ENCODE data around the gene SEPTIN12.

Gene SEPTIN12

DNA sequence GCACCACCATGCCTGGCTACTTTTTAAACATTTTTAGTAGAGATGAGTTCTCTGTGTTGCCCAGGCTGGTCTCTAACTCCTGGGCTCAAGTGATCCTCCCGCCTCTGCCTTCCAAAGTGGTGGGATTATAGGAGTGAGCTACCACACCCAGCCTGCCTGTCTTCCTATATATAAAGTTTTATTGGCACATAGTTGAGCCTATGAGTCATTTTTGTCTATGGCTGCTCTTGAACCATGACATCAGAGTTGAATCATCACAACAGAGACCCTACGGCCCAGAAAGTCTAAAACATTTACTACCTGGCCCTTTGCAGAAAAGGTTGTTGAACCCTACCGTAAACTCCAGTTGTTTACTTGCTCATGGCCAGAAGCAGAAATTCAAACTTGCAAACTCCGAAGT, 7.9 kb downstream of the SEPTIN12 start:
- Histone ChIP-seq H3K27me3 (ENCODE audit: low read depth, low read length) (no peaks in the 10 kb centered on the region), H3K4me3 (ENCODE audit: low read depth in 1 of 2, low read length in 2 of 2) (no peak overlapping the region), H3K36me3 (ENCODE audit: control insufficient read depth in 1 of 2, insufficient read depth in 2 of 2, low read length in 2 of 2) (no peaks in the 10 kb centered on the region), H3K27ac (ENCODE audit: low read length) (no peak overlapping the region), H3K9me3 (ENCODE audit: control insufficient read depth in 1 of 2, low read length in 2 of 2) (no peaks in the 10 kb centered on the region), H3K4me1 (ENCODE audit: control insufficient read depth in 1 of 2, insufficient read depth in 2 of 2, low read length in 2 of 2) (no peaks in the 10 kb centered on the region)

DNA sequence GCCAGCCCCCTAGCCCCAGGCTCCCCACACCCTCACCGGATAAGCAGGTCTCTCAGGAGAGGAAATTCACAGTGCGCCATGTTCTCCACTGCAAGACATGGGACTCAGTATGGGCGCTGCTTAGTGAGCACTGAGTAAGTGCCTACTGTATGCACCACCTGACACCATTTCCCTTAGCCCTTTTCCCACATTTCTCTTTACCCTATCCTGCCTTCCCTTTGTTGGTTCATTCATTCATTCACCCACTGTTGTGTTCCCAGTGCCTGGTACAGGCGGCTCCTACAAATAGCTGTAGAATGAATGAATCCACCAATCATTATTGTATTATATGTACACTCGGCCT, 10.1 kb downstream of the SEPTIN12 start:
- no peaks in the 10 kb centered on the region for H3K4me1 ChIP-seq (ENCODE audit: control insufficient read depth in 1 of 2, insufficient read depth in 2 of 2, low read length in 2 of 2)
- H3K27me3 ChIP-seq (ENCODE audit: low read depth, low read length): no peaks in the 10 kb centered on the region
- H3K4me3 ChIP-seq (ENCODE audit: low read depth in 1 of 2, low read length in 2 of 2): no peak overlapping the region
- no peaks in the 10 kb centered on the region for H3K9me3 ChIP-seq (ENCODE audit: control insufficient read depth in 1 of 2, low read length in 2 of 2)
- no peaks in the 10 kb centered on the region for H3K36me3 ChIP-seq (ENCODE audit: control insufficient read depth in 1 of 2, insufficient read depth in 2 of 2, low read length in 2 of 2)
- H3K27ac ChIP-seq (ENCODE audit: low read length): no peak overlapping the region

DNA sequence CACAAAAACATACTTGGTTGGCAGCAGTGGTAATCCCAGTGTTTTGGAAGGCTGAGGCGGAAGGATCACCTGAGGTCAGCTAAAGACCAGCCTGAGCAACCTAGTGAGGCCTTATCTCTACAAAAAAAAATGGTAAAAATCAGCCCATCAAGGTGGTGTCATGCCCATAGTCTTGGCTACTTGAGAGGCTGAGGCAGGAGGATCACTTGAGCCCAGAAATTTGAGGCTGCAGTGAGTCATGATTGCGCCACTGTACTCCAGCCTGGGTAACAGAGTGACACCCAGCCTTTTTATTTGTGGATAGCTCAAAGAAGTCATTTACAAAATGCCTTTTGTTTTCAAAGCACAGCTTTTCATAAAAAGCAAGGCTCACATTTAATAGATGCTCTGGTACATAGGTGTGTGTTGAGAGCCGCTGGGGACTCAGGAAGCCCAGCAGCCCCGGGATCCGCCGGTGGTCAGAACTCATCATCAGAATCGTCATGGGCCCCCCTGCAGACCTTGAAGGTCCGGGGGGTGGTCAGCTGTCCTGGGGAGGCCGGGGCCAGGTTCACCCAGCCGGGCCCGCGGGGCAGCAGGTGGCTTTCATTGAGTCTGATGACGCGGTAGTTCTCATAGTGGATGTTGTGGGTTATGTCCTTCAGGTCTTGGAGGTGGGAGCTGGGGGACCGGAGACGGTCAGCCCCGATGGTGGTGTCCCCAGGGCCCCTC, 10.7 kb downstream of the SEPTIN12 start:
- no peaks in the 10 kb centered on the region for H3K36me3 ChIP-seq (ENCODE audit: control insufficient read depth in 1 of 2, insufficient read depth in 2 of 2, low read length in 2 of 2)
- H3K4me1 ChIP-seq (ENCODE audit: control insufficient read depth in 1 of 2, insufficient read depth in 2 of 2, low read length in 2 of 2): no peaks in the 10 kb centered on the region
- no peak overlapping the region for H3K4me3 ChIP-seq (ENCODE audit: low read depth in 1 of 2, low read length in 2 of 2)
- H3K27ac ChIP-seq (ENCODE audit: low read length): no peak overlapping the region
- H3K9me3 ChIP-seq (ENCODE audit: control insufficient read depth in 1 of 2, low read length in 2 of 2): no peaks in the 10 kb centered on the region
- H3K27me3 ChIP-seq (ENCODE audit: low read depth, low read length): no peaks in the 10 kb centered on the region

DNA sequence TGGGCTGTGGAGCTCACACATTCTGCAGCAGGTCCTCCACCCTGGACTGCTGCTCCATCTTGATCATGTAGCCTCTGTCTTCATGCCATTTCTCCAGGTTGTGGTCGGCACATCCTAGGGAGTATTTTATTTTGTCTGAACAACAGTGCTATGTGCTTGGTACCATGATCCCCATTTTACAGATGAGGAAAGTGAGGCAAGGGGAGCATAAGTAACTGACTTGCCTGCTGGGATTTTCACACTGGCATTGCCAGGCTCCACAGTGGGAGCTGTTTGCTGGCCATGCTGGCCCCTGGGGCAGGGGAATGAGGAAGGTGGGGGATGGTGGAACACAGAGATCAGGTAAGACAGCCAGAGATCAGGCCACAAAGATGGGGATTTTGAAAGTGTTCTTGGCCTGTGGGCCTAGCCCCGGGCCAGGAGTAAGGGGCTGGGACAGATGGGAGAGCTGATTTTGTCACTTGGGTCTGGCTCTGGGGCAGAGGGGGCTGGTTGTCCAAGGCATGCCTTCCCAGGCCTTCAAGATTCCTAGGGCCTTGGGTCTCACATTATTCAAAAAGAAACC, 11.9 kb downstream of the SEPTIN12 start:
- Histone ChIP-seq H3K27ac (ENCODE audit: low read length) (no peak overlapping the region), H3K4me1 (ENCODE audit: control insufficient read depth in 1 of 2, insufficient read depth in 2 of 2, low read length in 2 of 2) (no peaks in the 10 kb centered on the region), H3K36me3 (ENCODE audit: control insufficient read depth in 1 of 2, insufficient read depth in 2 of 2, low read length in 2 of 2) (no peaks in the 10 kb centered on the region), H3K9me3 (ENCODE audit: control insufficient read depth in 1 of 2, low read length in 2 of 2) (no peaks in the 10 kb centered on the region), H3K27me3 (ENCODE audit: low read depth, low read length) (no peaks in the 10 kb centered on the region), H3K4me3 (ENCODE audit: low read depth in 1 of 2, low read length in 2 of 2) (no peak overlapping the region)

DNA sequence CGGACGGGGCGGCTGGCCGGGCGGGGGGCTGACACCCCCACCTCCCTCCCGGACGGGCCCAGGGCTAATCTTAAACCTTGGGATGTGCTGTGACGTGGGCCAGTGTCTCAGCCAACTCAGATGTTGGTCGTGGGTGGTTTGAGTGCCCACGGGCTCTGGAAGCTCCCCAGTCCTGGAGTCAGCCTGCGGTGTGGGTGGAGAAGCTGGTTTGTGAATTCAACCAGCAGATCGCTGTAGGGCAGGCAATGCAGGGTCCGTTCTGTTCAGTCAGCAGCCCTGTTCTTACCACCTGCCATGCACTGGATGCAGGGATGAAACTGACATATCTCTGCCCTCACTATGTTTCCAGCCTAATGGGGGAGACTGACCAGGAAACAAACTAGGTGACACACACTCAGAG, 13.1 kb downstream of the SEPTIN12 start:
- Histone ChIP-seq H3K27me3 (ENCODE audit: low read depth, low read length) (no peaks in the 10 kb centered on the region), H3K4me3 (ENCODE audit: low read depth in 1 of 2, low read length in 2 of 2) (no peak overlapping the region), H3K36me3 (ENCODE audit: control insufficient read depth in 1 of 2, insufficient read depth in 2 of 2, low read length in 2 of 2) (no peaks in the 10 kb centered on the region), H3K4me1 (ENCODE audit: control insufficient read depth in 1 of 2, insufficient read depth in 2 of 2, low read length in 2 of 2) (no peaks in the 10 kb centered on the region), H3K9me3 (ENCODE audit: control insufficient read depth in 1 of 2, low read length in 2 of 2) (no peaks in the 10 kb centered on the region), H3K27ac (ENCODE audit: low read length) (no peak overlapping the region)

DNA sequence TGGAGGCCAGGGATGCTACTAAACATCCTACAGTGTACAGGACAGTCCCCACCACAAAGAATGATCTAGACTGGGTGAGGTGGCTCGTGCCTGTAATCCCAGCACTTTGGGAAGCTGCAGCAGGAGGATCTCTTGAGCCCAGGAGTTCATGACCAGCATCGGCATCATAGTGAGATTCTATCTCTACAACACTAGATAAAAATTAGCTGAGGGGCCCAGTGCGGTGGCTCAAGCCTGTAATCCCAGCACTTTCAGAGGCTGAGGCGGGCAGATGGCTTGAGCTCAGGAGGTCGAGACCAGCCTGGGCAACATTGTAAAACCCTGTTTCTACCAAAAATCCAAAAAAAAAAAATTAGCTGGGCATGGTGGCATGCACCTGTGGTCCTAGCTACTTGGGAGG, 15.8 kb downstream of the SEPTIN12 start:
- Histone ChIP-seq H3K27ac (ENCODE audit: low read length) (no peak overlapping the region), H3K27me3 (ENCODE audit: low read depth, low read length) (no peaks in the 10 kb centered on the region), H3K4me1 (ENCODE audit: control insufficient read depth in 1 of 2, insufficient read depth in 2 of 2, low read length in 2 of 2) (peaks cover 0 to 12% of the 10 kb centered on the region in 2 donors), H3K4me3 (ENCODE audit: low read depth in 1 of 2, low read length in 2 of 2) (no peak overlapping the region), H3K36me3 (ENCODE audit: control insufficient read depth in 1 of 2, insufficient read depth in 2 of 2, low read length in 2 of 2) (no peaks in the 10 kb centered on the region), H3K9me3 (ENCODE audit: control insufficient read depth in 1 of 2, low read length in 2 of 2) (no peaks in the 10 kb centered on the region)

DNA sequence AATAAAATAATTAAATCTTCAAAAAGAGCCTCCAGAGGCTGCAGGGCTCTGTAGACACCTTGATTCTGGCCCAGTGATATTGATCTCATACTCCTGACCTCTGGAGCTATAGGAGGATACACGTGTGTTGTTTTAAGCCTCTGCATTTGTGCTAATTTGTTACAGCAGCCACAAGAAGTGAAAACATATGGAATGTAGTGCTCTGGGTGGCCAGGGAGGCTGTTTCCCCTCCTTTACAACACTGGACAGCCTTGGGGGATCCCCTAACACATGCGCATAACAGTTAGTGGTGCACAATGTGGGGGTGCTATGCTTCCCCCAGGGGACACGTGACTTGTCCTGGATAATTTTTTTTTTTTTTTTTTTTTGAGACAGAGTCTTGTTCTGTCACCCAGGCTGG, 16.5 kb downstream of the SEPTIN12 start:
- H3K36me3 ChIP-seq (ENCODE audit: control insufficient read depth in 1 of 2, insufficient read depth in 2 of 2, low read length in 2 of 2): no peaks in the 10 kb centered on the region
- no peaks in the 10 kb centered on the region for H3K27me3 ChIP-seq (ENCODE audit: low read depth, low read length)
- no peak overlapping the region for H3K27ac ChIP-seq (ENCODE audit: low read length)
- no peaks in the 10 kb centered on the region for H3K9me3 ChIP-seq (ENCODE audit: control insufficient read depth in 1 of 2, low read length in 2 of 2)
- no peak overlapping the region for H3K4me3 ChIP-seq (ENCODE audit: low read depth in 1 of 2, low read length in 2 of 2)
- H3K4me1 ChIP-seq (ENCODE audit: control insufficient read depth in 1 of 2, insufficient read depth in 2 of 2, low read length in 2 of 2): peaks cover 0 to 12% of the 10 kb centered on the region in 2 donors

DNA sequence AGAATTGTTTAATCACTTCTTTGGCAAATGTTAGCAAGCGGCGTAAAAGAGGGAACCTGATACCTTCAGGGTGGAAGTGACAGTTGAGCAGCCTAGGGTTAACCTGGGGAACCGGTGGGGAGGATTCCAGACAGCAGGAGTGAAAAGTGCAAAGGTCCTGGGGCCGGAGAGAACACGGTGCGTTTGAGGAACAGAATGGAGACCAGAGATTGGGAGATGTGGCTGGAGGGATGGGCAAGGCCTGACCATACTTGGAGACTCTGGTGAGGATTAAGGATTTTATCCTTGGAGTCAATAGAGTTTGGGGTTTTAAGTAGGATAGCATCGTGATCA, 18.9 kb downstream of the SEPTIN12 start:
- Histone ChIP-seq H3K27me3 (ENCODE audit: low read depth, low read length) (no peaks in the 10 kb centered on the region), H3K9me3 (ENCODE audit: control insufficient read depth in 1 of 2, low read length in 2 of 2) (no peaks in the 10 kb centered on the region), H3K27ac (ENCODE audit: low read length) (peak overlapping the region; percentile 45), H3K4me1 (ENCODE audit: control insufficient read depth in 1 of 2, insufficient read depth in 2 of 2, low read length in 2 of 2) (peaks cover 5 to 30% of the 10 kb centered on the region in 2 donors), H3K36me3 (ENCODE audit: control insufficient read depth in 1 of 2, insufficient read depth in 2 of 2, low read length in 2 of 2) (peaks cover 0 to 9% of the 10 kb centered on the region in 2 donors), H3K4me3 (ENCODE audit: low read depth in 1 of 2, low read length in 2 of 2) (peak overlapping the region; percentile 61 to 66)

DNA sequence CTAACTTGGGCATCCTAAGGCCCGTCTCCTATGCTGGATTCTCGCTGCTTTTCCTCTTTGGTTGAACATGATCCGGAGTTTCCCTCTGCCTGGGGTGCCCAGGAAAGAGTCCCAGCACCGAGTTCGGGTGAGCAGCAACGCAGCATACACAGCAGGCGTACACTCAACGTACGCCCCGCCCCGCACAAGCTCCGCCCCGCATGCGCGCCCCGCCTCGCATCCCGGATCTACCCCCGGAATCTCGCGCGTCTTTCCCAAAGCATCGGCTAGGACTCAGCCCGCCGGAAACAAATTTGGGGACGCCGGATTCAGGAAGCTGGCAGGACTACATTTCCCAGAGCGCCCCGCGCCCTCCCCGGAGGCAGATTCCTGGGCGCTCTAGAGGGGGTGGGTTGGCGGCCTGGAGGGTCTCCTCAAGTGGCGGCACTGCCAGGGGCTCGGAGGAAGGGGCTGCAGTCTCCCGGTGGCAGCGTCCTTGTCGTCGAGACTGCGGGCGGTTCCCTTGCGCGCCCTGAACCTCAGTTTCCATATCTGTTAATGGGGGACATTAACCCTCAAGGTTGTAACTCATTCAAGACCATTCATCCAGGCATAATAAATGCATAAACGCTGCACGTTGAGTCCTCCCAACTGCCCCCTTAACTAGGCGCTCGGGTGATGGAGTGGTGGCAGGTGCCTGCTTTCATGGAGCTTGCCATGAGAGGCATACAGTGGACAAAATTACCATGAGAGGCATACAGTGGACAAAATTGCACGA, 19.4 kb downstream of the SEPTIN12 start:
- Histone ChIP-seq H3K36me3 (ENCODE audit: control insufficient read depth in 1 of 2, insufficient read depth in 2 of 2, low read length in 2 of 2) (peaks cover 0 to 12% of the 10 kb centered on the region in 2 donors), H3K4me1 (ENCODE audit: control insufficient read depth in 1 of 2, insufficient read depth in 2 of 2, low read length in 2 of 2) (peaks cover 5 to 30% of the 10 kb centered on the region in 2 donors), H3K27ac (ENCODE audit: low read length) (peak overlapping the region; percentile 78), H3K4me3 (ENCODE audit: low read depth in 1 of 2, low read length in 2 of 2) (peak overlapping the region; percentile 61 to 66), H3K9me3 (ENCODE audit: control insufficient read depth in 1 of 2, low read length in 2 of 2) (no peaks in the 10 kb centered on the region), H3K27me3 (ENCODE audit: low read depth, low read length) (no peaks in the 10 kb centered on the region)

DNA sequence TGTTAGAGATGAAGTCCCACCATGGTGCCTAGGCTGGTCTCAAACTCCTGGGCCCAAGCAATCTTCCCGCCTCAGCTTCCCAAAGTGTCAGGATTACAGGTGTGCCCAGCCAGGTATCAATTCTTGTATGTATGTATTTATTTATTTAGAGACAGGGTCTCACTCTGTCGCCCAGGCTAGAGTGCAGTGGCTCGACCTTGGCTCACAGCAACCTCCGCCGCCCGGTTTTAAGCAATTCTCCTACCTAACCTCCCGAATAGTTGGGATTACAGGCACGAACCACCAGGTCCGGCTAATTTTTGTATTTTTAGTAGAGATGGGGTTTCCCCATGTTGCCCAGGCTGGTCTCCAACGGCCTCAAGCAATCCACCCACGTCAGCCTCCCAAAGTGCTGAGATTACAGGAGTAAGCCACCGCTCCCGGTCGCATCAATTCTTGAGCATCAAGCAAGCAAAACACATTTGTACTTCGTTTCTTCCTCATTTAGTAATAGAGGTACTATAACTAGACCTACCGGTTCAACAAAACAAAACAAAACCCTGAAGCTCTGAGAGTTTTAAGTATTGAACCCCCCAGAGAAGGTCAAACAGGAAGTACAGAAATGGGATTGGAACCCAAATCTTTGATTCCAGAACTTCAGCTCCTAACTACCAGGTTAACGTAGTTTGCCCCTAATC, 20.1 kb downstream of the SEPTIN12 start:
- peaks cover 5 to 33% of the 10 kb centered on the region in 2 donors for H3K4me1 ChIP-seq (ENCODE audit: control insufficient read depth in 1 of 2, insufficient read depth in 2 of 2, low read length in 2 of 2)
- H3K9me3 ChIP-seq (ENCODE audit: control insufficient read depth in 1 of 2, low read length in 2 of 2): no peaks in the 10 kb centered on the region
- H3K36me3 ChIP-seq (ENCODE audit: control insufficient read depth in 1 of 2, insufficient read depth in 2 of 2, low read length in 2 of 2): peaks cover 4 to 18% of the 10 kb centered on the region in 2 donors
- H3K4me3 ChIP-seq (ENCODE audit: low read depth in 1 of 2, low read length in 2 of 2): peak overlapping the region; percentile 61 to 66
- H3K27me3 ChIP-seq (ENCODE audit: low read depth, low read length): no peaks in the 10 kb centered on the region
- H3K27ac ChIP-seq (ENCODE audit: low read length): peak overlapping the region; percentile 78

DNA sequence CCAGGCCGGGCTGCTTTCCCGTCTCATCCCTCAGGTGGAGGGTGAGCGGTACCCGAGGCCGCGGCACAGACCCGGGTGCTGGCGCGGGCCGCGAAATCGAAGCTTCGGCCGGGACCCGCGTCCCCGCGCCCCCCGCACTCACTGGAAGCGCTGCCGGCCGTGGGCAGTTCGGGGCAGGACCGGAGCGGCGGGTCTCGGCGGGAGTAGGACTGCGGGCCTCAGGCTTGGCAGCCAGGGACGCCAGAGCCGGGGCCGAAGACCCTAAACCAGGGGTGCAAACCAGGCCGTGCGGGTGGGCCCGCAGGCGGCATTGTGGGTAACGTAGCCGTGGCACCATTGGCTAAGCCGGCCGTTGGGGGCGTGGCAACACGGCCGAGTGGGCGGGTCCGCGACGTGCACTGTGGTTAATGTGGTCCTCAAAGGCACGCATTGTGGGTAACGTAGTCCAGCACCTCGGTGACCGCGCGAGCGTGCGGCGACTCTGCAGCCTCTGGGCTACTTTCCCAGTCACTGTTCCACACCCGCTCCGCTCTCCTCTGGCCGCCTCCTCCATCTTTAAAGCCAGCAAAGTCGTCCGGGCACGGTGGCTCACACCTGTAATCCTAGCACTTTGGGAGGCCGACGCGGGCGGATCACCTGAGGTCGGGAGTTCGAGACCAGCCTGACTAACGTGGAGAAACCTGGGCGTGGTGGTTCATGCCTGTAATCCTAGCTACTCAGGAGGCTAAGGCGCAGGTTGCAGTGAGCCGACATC, 21.1 kb downstream of the SEPTIN12 start, which contains the start of gene ZNF500:
ZNF500 (minus strand) TSS at position 288 of the 754 bp plus-strand sequence. CDS start 1,184 bp downstream, outside the sequence.
- Histone ChIP-seq H3K9me3 (ENCODE audit: control insufficient read depth in 1 of 2, low read length in 2 of 2) (no peaks in the 10 kb centered on the region), H3K4me3 (ENCODE audit: low read depth in 1 of 2, low read length in 2 of 2) (peak within 1 kb of the TSS; percentile 75 to 98), H3K27me3 (ENCODE audit: low read depth, low read length) (no peaks in the 10 kb centered on the region), H3K4me1 (ENCODE audit: control insufficient read depth in 1 of 2, insufficient read depth in 2 of 2, low read length in 2 of 2) (peaks cover 5 to 33% of the 10 kb centered on the region in 2 donors), H3K27ac (ENCODE audit: low read length) (peak within 1 kb of the TSS; percentile 78), H3K36me3 (ENCODE audit: control insufficient read depth in 1 of 2, insufficient read depth in 2 of 2, low read length in 2 of 2) (peaks cover 9 to 25% of the 10 kb centered on the region in 2 donors)

All from muscle layer of duodenum (tissue), 2 donors.